GM19463 (cell line): ENCODE data around the gene CTXND1.
"Not testable (repeated sequence)": the region's sequence is repeated elsewhere in the genome, so short reads cannot be mapped to it uniquely, and the experiment has no call there.

Experiments
- ATAC-seq: cut with Tn5 transposase; IDR thresholded peaks from one replicate; pipeline ENCODE4 v1.9.1; 2021; ENCODE audit warnings: mild to moderate bottlenecking, moderate library complexity; ENCODE audit not compliant: unreplicated experiment

CTXND1 gene

GRCh38 chr15:80252121-80252518 lies at the start of gene CTXND1:
CTXND1 (minus strand) TSS chr15:80252213; CDS start chr15:80201949, 50,264 bp downstream.
- ATAC-seq: no peak

- no peak for ATAC-seq
Measured at GRCh38 chr15:80301472-80301871, 49.5 kb upstream of the CTXND1 start.

GRCh38 chr15:80295777-80296176 lies 43.8 kb upstream of the CTXND1 start:
- not testable (repeated sequence) for ATAC-seq

- ATAC-seq: no peak
Measured at GRCh38 chr15:80292079-80292478, 40.1 kb upstream of the CTXND1 start.

- not testable (repeated sequence) for ATAC-seq
Measured at GRCh38 chr15:80290891-80291290, 38.9 kb upstream of the CTXND1 start.

- ATAC-seq: no peak
Measured at GRCh38 chr15:80289528-80290495, 37.8 kb upstream of the CTXND1 start.

- no peak for ATAC-seq
Measured at GRCh38 chr15:80288131-80288530, 36.1 kb upstream of the CTXND1 start.

- no peak for ATAC-seq
Measured at GRCh38 chr15:80286055-80286454, 34.0 kb upstream of the CTXND1 start.

GRCh38 chr15:80285379-80285778 lies 33.4 kb upstream of the CTXND1 start:
- no peak for ATAC-seq

GRCh38 chr15:80283531-80283930 lies 31.5 kb upstream of the CTXND1 start:
- ATAC-seq: no peak

- ATAC-seq: no peak
Measured at GRCh38 chr15:80277147-80277546, 25.1 kb upstream of the CTXND1 start.

- no peak for ATAC-seq
Measured at GRCh38 chr15:80275961-80276360, 23.9 kb upstream of the CTXND1 start.

GRCh38 chr15:80274996-80275395 lies 23.0 kb upstream of the CTXND1 start:
- ATAC-seq: no peak

- no peak for ATAC-seq
Measured at GRCh38 chr15:80274554-80274953, 22.5 kb upstream of the CTXND1 start.

GRCh38 chr15:80272987-80273386 lies 21.0 kb upstream of the CTXND1 start:
- no peak for ATAC-seq

GRCh38 chr15:80270472-80270871 lies 18.5 kb upstream of the CTXND1 start:
- no peak for ATAC-seq

GRCh38 chr15:80268101-80268500 lies 16.1 kb upstream of the CTXND1 start:
- ATAC-seq: no peak

- no peak for ATAC-seq
Measured at GRCh38 chr15:80267658-80268057, 15.6 kb upstream of the CTXND1 start.

- ATAC-seq: no peak
Measured at GRCh38 chr15:80266745-80267144, 14.7 kb upstream of the CTXND1 start.

GRCh38 chr15:80266113-80266512 lies 14.1 kb upstream of the CTXND1 start:
- no peak for ATAC-seq

GRCh38 chr15:80265021-80265420 lies 13.0 kb upstream of the CTXND1 start:
- ATAC-seq: no peak

GRCh38 chr15:80264031-80264430 lies 12.0 kb upstream of the CTXND1 start:
- ATAC-seq: no peak

GRCh38 chr15:80260551-80260950 lies 8.5 kb upstream of the CTXND1 start:
- no peak for ATAC-seq
